GM18505 (cell line): Measurements from ENCODE around the gene INKA1.
A peak's percentile ranks its signal among the peaks of the same experiment; 100 is the strongest.
"Not testable (repeated sequence)": the region's sequence is repeated elsewhere in the genome, so short reads cannot be mapped to it uniquely, and the experiment has no call there.

Experiments used
- ATAC-seq: cut with Tn5 transposase; IDR thresholded peaks from one replicate; pipeline ENCODE4 v1.9.1; 2021; ENCODE audit not compliant: unreplicated experiment
- POLR2A ChIP-seq: IDR thresholded peaks from 4 replicates; pipeline ENCODE4 v1.6.1; 2011; ENCODE audit warnings: borderline replicate concordance; ENCODE audit not compliant: insufficient read depth, insufficient read length; ENCODE audit errors: extremely low read depth

Gene INKA1

DNA sequence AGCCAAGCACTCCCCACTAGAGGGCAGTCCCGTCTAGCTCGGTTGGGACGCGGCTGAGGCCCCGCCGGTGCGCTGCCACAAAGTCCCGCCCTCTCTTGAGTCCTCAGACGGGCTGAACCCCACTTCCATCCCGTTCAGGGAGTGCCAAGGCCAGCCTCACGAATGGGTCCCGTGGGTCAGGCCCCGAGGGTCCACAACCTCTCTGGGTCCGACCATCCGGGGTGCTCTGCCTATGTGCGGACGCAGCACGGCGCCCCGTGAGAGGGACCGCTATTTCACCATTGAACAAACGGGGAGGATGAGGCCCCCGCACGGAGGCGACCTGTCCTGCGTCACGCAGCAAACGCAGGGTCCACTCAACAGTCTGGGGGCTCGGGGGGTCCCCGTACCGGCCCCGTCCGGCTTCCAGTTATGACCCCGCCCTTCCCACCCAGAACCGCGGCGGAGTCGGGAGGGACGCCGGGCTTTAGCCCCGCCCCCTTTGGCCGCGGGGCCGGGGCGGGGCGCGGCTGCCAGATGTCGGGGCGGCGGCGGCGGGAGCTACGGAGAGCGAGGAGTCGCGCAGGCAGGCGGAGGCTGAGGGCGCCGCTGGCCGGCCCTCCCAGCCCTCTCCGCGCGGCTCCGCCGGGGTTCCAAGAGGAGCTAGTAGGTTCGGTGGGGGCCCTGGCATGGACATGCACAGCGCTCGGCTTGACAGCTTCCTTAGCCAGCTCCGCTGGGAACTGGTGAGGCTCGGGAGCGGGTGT is at the start of gene INKA1:
TSS of gene INKA1 (plus strand) at position 543 of the 746 bp plus-strand sequence. CDS start at position 675, 132 bp downstream.
- TF ChIP-seq POLR2A, result no peak
- ATAC-seq, result peak; percentile 64

DNA sequence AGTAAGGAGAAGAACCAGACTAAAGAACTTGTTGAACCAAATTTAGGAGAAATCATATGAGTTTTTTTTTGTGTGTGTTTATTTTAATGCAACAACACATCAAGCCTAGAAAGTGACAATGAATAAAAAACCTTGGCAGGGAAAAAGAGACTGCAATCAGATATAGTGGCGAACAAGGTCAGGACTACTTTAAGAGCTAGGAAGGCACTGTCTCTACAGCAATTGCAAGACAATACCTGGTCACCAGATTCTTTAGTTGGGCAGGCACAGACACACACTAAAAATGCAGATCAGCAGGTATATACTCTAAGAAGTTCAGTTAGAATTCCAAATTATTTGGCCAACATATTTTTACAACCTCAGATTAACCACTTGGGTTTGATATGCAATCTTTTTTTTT is 48.5 kb upstream of the INKA1 start:
- no peak for ATAC-seq
- TF ChIP-seq POLR2A, result no peak

DNA sequence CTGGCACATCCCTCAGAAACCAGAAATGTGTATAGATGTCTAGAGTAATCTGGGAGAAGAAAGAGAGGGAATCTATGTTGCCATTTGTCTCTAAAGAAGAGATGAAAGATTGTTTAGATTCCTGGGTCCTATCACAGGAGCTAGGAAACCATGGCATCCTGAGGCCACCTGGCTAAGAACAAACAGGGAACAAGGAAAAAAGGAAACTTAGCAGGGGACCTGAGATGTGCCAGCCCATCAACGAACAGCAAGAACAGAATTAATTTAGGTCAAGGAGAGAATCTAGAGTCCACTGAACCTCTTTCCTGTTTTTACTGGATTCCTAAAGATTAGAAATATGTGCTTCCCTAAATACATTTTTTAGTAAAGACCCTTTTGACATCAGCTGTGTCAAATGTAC is 47.0 kb upstream of the INKA1 start:
- no peak for TF ChIP-seq POLR2A
- ATAC-seq, result no peak

DNA sequence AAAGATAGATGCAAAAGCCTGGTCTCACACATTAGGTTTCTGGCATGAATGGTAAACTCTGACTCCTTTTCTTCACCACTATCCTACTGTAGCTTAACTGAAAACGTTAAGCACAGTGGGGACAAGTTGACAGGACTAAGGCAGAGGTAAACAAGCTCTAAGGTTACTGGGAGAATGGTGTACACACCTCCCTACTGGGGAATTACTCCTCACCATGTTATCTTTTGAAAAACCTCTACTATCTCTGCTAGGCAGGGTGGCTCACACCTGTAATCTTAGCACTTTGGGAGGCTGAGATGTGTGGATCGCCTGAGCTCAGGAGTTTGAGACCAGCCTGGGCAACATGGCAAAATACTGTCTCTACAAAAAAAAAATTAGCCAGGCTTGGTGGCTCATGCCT is 45.9 kb upstream of the INKA1 start:
- no peak for ATAC-seq
- TF ChIP-seq POLR2A, result no peak

DNA sequence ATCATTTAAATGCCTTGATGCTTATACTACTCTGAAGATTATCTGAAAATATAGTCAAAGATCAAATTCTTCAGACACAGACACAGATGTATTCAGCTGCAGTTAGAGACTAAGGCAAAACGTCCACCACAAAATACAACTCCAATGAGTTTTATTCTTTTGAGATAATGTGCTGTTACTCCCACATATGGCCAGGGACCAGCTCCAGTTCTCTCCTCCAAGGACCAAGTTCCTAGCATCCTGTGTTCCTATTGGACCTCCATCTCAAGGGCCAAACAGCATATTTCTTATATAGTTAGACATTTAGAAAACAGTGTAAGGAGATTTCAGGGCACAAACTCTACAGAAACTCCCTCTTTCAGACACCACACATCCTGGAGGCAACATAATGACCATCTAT is 43.8 kb upstream of the INKA1 start:
- no peak for TF ChIP-seq POLR2A
- ATAC-seq, result no peak

DNA sequence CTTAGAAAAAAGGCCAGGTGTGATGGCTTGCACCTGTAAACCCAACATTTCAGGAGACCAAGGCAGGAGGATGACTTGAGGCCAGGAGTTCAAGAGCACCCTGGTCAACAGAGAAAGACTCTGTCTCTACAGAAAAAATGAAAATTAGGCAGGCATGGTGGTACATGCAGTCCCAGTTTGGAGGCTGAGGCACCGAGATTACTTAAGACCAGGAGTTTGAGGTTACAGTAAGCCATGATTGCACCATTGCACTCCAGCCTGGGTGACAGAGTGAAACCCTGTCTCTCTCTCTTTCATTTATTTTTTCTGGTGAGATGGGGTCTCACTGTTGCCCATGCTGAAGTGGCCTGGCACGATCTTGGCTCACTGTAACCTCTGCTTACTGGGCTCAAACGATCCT is 41.4 kb upstream of the INKA1 start:
- no peak for ATAC-seq
- TF ChIP-seq POLR2A, result no peak

DNA sequence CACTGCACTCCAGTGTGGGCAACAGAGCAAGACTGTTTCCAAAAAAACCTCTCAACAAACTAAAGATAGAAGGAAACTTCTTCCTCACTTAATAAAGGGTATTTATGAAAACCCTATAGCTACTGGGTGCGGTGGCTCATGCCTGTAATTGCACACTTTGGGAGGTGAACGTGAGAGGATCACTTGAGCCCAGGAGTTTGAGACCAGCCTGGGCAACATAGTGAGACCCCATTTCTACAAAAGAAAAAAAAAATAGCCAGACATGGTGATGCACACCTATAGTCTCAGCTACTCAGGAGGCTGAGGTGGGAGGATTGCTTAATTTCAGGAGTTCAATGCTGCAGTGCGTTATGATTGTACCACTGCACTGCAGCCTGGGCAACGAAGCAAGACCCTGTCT is 39.1 kb upstream of the INKA1 start:
- no peak for ATAC-seq
- no peak for TF ChIP-seq POLR2A

DNA sequence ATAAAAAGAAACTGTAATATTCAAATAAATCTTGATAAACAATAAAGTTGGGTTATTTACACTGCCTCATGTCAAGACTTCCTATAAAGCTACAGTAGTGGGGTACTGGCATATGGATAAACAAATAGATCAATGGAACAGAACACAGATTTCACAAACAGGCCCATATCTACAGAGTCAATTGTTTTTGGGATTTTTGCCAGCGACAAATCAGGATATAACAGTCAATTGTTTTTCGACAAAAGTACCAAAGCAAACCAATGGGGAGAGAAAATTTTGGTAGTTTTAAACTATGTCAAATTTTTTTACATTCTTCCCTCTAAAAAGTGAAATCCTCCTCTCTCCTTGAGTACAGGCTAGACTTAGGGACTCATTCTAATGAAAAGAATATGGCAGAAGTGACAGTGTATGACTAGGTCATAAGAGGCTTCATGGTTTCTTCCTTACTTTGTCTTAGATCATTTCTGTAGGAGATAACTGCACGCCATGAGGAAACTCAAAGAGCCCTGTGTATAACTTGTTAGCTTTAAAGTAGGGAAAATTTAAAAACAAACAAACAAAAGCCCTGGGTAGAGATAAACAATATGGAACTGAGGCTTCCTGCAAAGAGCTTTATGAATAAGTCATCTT is 33.7 kb upstream of the INKA1 start:
- ATAC-seq, result no peak
- no peak for TF ChIP-seq POLR2A

DNA sequence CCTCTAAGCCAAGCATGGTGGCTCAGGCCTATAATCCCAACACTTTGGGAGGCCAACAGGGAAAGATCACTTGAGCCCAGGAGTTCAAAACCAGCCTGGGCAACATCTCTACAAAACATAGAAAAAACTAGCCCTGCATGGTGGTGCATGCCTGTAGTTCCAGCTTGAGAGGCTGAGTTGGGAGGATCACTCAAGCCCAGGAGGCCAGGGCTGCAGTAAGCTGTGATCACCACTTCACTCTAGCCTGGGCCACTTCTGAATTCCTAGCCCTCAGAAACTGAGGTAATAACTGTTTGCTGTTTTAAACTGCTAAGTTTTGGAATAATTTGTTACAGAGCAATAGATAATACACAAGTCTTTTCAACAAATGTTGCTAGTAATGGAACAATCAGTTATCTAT is 33.1 kb upstream of the INKA1 start:
- ATAC-seq, result no peak
- no peak for TF ChIP-seq POLR2A

DNA sequence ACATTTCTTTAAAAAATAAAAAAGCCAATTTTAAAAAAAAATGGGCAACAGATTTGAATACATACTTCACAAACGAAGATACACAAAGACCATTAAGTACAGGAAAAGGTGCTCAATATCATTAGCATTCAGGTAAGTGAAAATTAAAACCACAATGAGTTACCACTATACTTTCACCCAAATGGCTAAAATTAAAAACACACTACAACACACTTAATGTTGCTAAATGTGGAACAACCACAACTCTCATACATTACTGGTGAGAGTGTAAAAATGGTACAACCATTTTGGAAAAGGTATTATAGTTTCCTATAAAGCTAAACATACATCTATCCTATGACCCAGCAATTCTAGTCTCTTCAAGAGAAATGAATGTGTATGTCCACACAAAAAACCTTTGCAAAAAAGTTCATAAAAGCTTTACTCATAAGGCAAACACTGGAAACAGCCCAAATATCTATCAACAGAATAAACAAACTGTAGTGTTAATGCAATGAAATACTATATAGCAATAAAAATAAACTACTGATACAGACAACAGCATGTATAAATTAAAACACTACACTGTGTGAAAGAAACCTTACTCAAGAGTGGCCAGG is 31.6 kb upstream of the INKA1 start:
- no peak for TF ChIP-seq POLR2A
- no peak for ATAC-seq

DNA sequence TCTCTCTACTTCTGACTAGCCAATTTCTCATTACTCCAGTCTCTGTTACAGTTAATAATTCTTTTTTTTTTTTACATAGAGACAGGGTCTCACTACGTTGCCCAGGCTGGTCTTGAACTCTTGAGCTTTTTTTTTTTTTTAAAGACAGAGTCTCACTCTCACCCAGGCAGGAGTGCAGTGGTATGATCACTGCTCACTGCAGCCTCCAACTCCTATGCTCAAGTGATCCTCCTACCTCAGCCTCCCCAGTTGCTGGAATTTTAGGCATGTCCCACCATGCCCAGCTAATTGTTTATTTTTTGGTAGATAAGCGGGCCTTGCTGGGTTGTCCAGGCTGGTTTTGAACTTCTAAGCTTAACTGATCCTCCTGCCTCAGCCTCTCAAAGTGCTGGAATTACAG is 30.4 kb upstream of the INKA1 start:
- no peak for ATAC-seq
- TF ChIP-seq POLR2A, result no peak

DNA sequence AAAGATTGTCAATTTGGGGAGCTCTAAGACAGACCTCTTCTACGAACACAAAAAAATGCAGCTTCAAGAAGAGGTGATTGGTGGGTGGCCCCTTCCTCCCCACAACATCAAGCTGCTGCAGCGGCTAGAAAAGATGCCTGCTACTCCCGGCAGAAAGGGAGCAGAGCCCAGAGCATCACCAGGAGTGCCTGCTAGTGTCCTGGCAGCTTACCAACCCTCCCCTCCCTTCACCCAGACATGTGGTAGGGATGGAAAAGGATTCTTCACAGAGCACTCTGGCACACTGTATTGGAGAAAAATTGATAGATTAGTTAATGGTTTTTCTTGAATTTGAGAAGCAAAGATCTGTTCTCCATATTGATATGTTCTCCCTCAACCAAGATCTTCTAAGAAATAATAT is 27.5 kb upstream of the INKA1 start:
- no peak for TF ChIP-seq POLR2A

DNA sequence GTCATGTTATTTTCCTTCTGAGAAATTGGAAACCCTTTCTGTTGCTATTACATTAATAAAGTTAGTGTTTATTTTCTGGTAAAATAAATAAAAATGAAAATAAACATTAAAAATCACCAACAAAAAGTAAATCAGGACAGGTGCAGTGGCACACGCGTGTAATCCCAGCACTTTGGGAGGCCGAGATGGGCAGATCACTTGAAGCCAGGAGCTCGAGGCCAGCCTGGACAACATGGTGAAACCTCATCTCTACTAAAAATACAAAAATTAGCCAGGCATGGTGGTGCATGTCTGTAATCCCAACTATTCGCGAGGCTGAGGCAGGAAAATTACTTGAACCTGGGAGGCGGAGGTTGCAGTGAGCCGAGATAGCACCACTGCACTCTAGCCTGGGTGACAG is 27.0 kb upstream of the INKA1 start:
- ATAC-seq, result not testable (repeated sequence)

More for the DNA sequence above, 27.5 kb upstream of the INKA1 start:
- no peak for ATAC-seq

DNA sequence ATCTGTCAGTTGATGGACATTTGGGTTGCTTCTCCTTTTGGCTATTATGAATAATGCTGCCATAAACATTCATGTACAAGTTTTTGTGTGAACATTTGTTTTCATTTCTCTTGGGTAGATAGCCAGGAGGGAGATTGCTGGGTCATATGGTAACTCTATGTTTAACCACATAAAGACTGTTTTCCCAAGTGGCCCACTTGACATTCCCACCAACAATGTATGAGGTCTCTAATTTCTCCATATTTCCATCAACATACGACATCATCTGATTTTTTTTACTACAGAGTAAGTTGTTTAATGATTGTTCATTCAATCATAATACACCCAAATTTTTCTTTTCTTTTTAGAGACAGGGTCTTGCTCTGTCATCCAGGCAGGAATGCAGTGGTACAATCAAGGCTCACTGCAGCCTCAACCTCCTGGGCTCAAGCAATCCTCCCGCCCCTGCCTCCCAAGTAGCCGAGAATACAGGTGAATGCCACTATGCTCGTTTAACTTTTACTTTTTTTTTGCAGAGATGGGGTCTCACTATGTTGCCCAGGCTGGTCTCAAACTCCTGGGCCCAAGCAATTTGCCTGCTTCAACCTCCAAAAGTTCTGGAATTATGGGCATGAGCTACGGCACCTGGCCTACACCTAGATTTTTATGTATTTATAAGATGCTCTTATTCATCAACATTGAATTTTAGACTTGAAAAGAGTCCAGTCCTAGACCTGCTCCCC is 23.5 kb upstream of the INKA1 start:
- ATAC-seq, result no peak
- no peak for TF ChIP-seq POLR2A
